Endothelial cell of umbilical vein (primary cell): ENCODE data around the gene CRY2. TPM values are rescaled to one million over a fixed set of nuclear protein-coding genes. Genes with fewer than 3 reads are reported as not detected.

Experiments used
- BruUV-seq: library from RNA; stranded (reverse); fragments of 400-500 nt; replicated peaks from 2 replicates; lab custom pipeline; 2021; lab: Mats Ljungman, UMichigan
- CTCF ChIA-PET: fragments of 300-600, 350-600 bp; sonication (Branson Sonifier 250); formaldehyde crosslinking; loops from one replicate; lab custom pipeline; 2021; ENCODE audit warnings: antibody characterized with exemption, inconsistent platforms; lab: Charles Lee
- POLR2A ChIA-PET: fragments of 300-600, 350-600 bp; sonication (Branson Sonifier 250); formaldehyde crosslinking; loops from one replicate; lab custom pipeline; 2021; ENCODE audit warnings: antibody characterized with exemption, inconsistent platforms; lab: Charles Lee
- DNase-seq: peaks from one replicate; pipeline ENCODE4 v3.0.0-alpha.2; 2011; ENCODE audit warnings: low read depth, low spot score
- FAIRE-seq: peaks from 2 replicates; lab custom pipeline; 2011; peaks lifted over from hg19 to GRCh38; lab: Jason Lieb, UNC
- H2AFZ ChIP-seq: 2 replicates; pipeline ENCODE4 v1.6.0; 2012; ENCODE audit warnings: low read depth, low read length, control low read depth, inconsistent platforms
- H3K27ac ChIP-seq: 2 replicates; pipeline ENCODE4 v1.5.1; 2011; ENCODE audit warnings: low read depth, mild to moderate bottlenecking, control low read depth, low read length, moderate library complexity; ENCODE audit not compliant: insufficient read depth
- H3K27me3 ChIP-seq, 2 experiments: 2 replicates each; pipeline versions ENCODE4 v1.6.0 to v1.6.1; 2011; ENCODE audit warnings: low read length in 2 of 2, mixed read lengths in 1 of 2; ENCODE audit not compliant: control insufficient read depth in 2 of 2, insufficient read depth in 2 of 2
- H3K36me3 ChIP-seq, 2 experiments: 2 replicates in 1 of 2; 3 replicates in 1 of 2; pipeline ENCODE4 v1.5.1; 2011; ENCODE audit warnings: low read length in 2 of 2, mild to moderate bottlenecking in 1 of 2, moderate library complexity in 1 of 2; ENCODE audit not compliant: control insufficient read depth in 2 of 2, insufficient read depth in 2 of 2; ENCODE audit errors: extremely low read depth in 1 of 2
- H3K4me1 ChIP-seq: 3 replicates; pipeline ENCODE4 v1.5.1; 2011; ENCODE audit warnings: mild to moderate bottlenecking, low read length; ENCODE audit not compliant: control insufficient read depth, insufficient read depth; ENCODE audit errors: extremely low read depth
- H3K4me2 ChIP-seq: 2 replicates; pipeline ENCODE4 v1.6.1; 2011; ENCODE audit warnings: low read length, control low read depth, mixed read lengths; ENCODE audit not compliant: insufficient read depth
- H3K4me3 ChIP-seq, 3 experiments: fragments of 200-600 bp in 1 of 3; sonication (generic), shearing (Covaris generic) in 1 of 3; replicated peaks in 1 of 3; 2 replicates each; pipeline ENCODE4 v1.5.1; 2011 to 2016; ENCODE audit warnings: control low read depth in 3 of 3, low read length in 3 of 3, mild to moderate bottlenecking in 2 of 3, inconsistent platforms in 1 of 3, low read depth in 1 of 3, moderate library complexity in 1 of 3; ENCODE audit not compliant: insufficient read depth in 1 of 3
- H3K79me2 ChIP-seq: 2 replicates; pipeline ENCODE4 v1.6.0; 2012; ENCODE audit warnings: low read length, inconsistent platforms; ENCODE audit not compliant: control insufficient read depth, insufficient read depth
- H3K9ac ChIP-seq: replicated peaks from 2 replicates; pipeline ENCODE3; 2011; ENCODE audit warnings: low read length, control low read depth; ENCODE audit not compliant: insufficient read depth; ENCODE audit errors: extremely low read depth
- H3K9me1 ChIP-seq: replicated peaks from 3 replicates; pipeline ENCODE4 v1.6.0; 2011; ENCODE audit warnings: mild to moderate bottlenecking, low read length; ENCODE audit not compliant: control insufficient read depth, insufficient read depth; ENCODE audit errors: extremely low read depth
- H3K9me3 ChIP-seq: replicated peaks from 2 replicates; pipeline ENCODE4 v1.5.1; 2012; ENCODE audit warnings: low read length, inconsistent platforms; ENCODE audit not compliant: control insufficient read depth, insufficient read depth
- H4K20me1 ChIP-seq: replicated peaks from 2 replicates; pipeline ENCODE3; 2011; ENCODE audit warnings: mild to moderate bottlenecking, low read length; ENCODE audit not compliant: control insufficient read depth, insufficient read depth; ENCODE audit errors: extremely low read depth
- EZH2 ChIP-seq: IDR thresholded peaks from 2 replicates; pipeline ENCODE4 v1.6.1; 2012; ENCODE audit warnings: borderline replicate concordance, low read depth, mild to moderate bottlenecking, moderate library complexity, low read length, inconsistent platforms; ENCODE audit not compliant: severe bottlenecking
- FOS ChIP-seq: IDR thresholded peaks from 2 replicates; pipeline ENCODE4 v1.6.1; 2011; ENCODE audit warnings: mild to moderate bottlenecking, low read length, moderate library complexity, borderline replicate concordance; ENCODE audit not compliant: insufficient read depth
- GATA2 ChIP-seq: IDR thresholded peaks from 2 replicates; pipeline ENCODE4 v1.7.0; 2011; ENCODE audit warnings: low read depth, mild to moderate bottlenecking, moderate library complexity, mixed read lengths, low read length; ENCODE audit not compliant: insufficient read length, insufficient read depth
- JUN ChIP-seq: IDR thresholded peaks from 2 replicates; pipeline ENCODE4 v1.6.1; 2011; ENCODE audit warnings: borderline replicate concordance, low read depth; ENCODE audit not compliant: insufficient read length, insufficient read depth
- MYC ChIP-seq: IDR thresholded peaks from one replicate; pipeline ENCODE4 v1.6.1; 2011; ENCODE audit warnings: mild to moderate bottlenecking, low read depth, low read length
- POLR2A ChIP-seq: IDR thresholded peaks from 2 replicates; pipeline ENCODE4 v1.6.1; 2012; ENCODE audit warnings: low read depth, mild to moderate bottlenecking, control low read depth, low read length
- POLR2AphosphoS5 ChIP-seq: IDR thresholded peaks from 2 replicates; pipeline ENCODE4 v1.6.1; 2012; ENCODE audit warnings: low read depth, mild to moderate bottlenecking, control low read depth, low read length, moderate library complexity; ENCODE audit not compliant: insufficient read depth
- dilution Hi-C: fragments of 300-500 bp; cut with MboI; formaldehyde crosslinking; loops from one replicate; pipeline ENCODE4 v1.15.0; 2019; ENCODE audit warnings: low sequenced_read_pairs; ENCODE audit not compliant: extremely low pct_ligation_motif_present
- intact Hi-C: fragments of 100-400 bp; cut with micrococcal nuclease; formaldehyde crosslinking; loops from one replicate; pipeline ENCODE4 v1.10.0; 2022
- polyA plus RNA-seq, 4 experiments: library from polyadenylated mRNA; depleted of rRNA in 3 of 4; stranded (reverse) in 3 of 4; unstranded in 1 of 4; fragments of >200 nt; gene quantifications; 2 replicates each; pipeline versions ENCODE4 v1.2.1 to v1.2.3, GENCODE V29; 2011 to 2012; ENCODE audit warnings: missing spikeins in 1 of 4
- total RNA-seq: library from RNA; stranded (reverse); gene quantifications from 2 replicates; pipeline ENCODE4 v1.2.3, GENCODE V29; 2021
- TF ChIP-seq, protein P1 (sequence below): IDR thresholded peaks from 2 replicates; pipeline ENCODE4 v1.6.1; 2011; ENCODE audit not compliant: insufficient read depth, insufficient read length
- TF ChIP-seq, protein P2 (sequence below), 2 donors: IDR thresholded peaks; 1 replicate in 1 of 2; 2 replicates in 1 of 2; pipeline ENCODE4 v1.5.1; 2011; ENCODE audit warnings: low read length in 2 of 2, mild to moderate bottlenecking in 2 of 2, moderate library complexity in 2 of 2, control low read depth in 1 of 2, inconsistent platforms in 1 of 2, low read depth in 1 of 2; ENCODE audit not compliant: insufficient read depth in 1 of 2; ENCODE audit errors: extremely low read depth in 1 of 2

The CRY2 gene
- total and polyA plus RNA-seq, 2 donors (not counting 3 experiments of a cell fraction or from before 2014, with no cell fraction given), result 7.7 to 11.7 TPM

DNA sequence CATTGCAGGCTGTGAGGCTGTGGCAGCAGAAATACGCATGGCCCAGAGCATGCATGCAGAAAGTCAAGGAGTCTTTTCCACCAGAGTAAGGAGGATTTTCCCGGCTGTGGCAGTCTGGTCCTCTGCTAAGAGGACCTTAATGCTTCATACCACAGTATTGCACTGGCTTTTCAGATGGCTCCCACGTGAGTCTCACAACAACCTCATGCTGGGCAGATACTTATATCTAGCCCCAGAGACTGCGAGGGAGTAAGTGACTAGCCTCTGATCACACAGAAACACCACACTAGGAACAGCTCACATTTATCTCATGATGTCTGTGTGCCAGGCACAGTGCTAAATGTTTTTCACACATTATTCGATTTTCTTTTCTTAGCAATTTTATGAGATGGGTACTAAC, 8.0 kb downstream of the CRY2 start:
- FAIRE-seq (no peak), DNase-seq (no peak)
- Histone ChIP-seq H3K9ac (no peak overlapping the region), H3K79me2 (peaks cover 3% of the 10 kb centered on the region), H3K4me2 (no peak overlapping the region), H3K4me1 (peaks cover 28% of the 10 kb centered on the region), H3K4me3 (no peak overlapping the region), H3K36me3 (no peaks in the 10 kb centered on the region), H3K9me1 (no peaks in the 10 kb centered on the region), H3K27ac (no peak overlapping the region), H3K9me3 (no peaks in the 10 kb centered on the region), H2AFZ (no peak overlapping the region), H4K20me1 (no peaks in the 10 kb centered on the region), H3K27me3 (no peaks in the 10 kb centered on the region)
- intact Hi-C loops (no loop called here), dilution Hi-C loops (no loop called here)
- BruUV-seq, result no TSS peak
- TF ChIP-seq EZH2 (no peak), GATA2 (no peak), JUN (no peak), POLR2AphosphoS5 (no peak)
- CTCF ChIA-PET, result interaction anchor here (0.6 kb wide), 1 partner anchor 18 kb away, joined by 3 read pairs; no protein-coding TSS in a partner anchor
- POLR2A ChIA-PET, result no interaction called here

DNA sequence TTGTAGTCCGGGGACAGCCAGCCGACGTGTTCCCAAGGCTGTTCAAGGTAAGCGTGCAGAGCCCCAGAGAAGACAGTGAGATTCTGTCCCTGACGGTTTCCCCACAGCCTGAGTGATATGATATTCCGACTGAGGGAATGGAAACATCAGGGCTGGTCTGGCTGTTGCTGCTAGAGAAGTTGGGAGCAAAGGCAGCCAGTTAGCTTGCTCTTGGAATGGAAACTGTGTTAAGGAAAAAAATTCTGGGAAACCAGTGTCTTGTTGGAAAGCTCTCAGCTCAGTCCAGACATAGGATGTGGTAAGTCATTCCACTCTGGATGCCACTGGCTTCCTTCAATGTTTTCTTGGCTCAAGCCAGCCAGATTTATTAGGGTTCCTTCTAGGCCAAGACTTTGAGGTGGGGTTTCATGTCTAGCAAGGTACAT, 8.8 kb downstream of the CRY2 start:
- intact Hi-C loops, result no loop called here
- Histone ChIP-seq H2AFZ (no peak overlapping the region), H3K79me2 (peaks cover 3% of the 10 kb centered on the region), H3K4me2 (no peak overlapping the region), H4K20me1 (no peaks in the 10 kb centered on the region), H3K4me1 (peaks cover 28% of the 10 kb centered on the region), H3K9ac (no peak overlapping the region), H3K9me1 (no peaks in the 10 kb centered on the region), H3K27ac (no peak overlapping the region), H3K36me3 (peaks cover 0 to 2% of the 10 kb centered on the region in 2 experiments), H3K4me3 (no peak overlapping the region), H3K27me3 (no peaks in the 10 kb centered on the region), H3K9me3 (no peaks in the 10 kb centered on the region)
- no peak for TF ChIP-seq GATA2
- TF ChIP-seq, protein P1, sequence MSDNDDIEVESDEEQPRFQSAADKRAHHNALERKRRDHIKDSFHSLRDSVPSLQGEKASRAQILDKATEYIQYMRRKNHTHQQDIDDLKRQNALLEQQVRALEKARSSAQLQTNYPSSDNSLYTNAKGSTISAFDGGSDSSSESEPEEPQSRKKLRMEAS, result no peak
- TF ChIP-seq POLR2AphosphoS5, result no peak
- TF ChIP-seq JUN, result no peak
- TF ChIP-seq, protein P2, sequence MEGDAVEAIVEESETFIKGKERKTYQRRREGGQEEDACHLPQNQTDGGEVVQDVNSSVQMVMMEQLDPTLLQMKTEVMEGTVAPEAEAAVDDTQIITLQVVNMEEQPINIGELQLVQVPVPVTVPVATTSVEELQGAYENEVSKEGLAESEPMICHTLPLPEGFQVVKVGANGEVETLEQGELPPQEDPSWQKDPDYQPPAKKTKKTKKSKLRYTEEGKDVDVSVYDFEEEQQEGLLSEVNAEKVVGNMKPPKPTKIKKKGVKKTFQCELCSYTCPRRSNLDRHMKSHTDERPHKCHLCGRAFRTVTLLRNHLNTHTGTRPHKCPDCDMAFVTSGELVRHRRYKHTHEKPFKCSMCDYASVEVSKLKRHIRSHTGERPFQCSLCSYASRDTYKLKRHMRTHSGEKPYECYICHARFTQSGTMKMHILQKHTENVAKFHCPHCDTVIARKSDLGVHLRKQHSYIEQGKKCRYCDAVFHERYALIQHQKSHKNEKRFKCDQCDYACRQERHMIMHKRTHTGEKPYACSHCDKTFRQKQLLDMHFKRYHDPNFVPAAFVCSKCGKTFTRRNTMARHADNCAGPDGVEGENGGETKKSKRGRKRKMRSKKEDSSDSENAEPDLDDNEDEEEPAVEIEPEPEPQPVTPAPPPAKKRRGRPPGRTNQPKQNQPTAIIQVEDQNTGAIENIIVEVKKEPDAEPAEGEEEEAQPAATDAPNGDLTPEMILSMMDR (IDR thresholded peaks at IDR 0.05; ENCODE audit: extremely low read depth in 1 of 2, insufficient read depth in 1 of 2, low read depth in 1 of 2, low read length in 2 of 2), result no peak
- no peak for TF ChIP-seq EZH2
- TF ChIP-seq FOS, result no peak
- no peak for TF ChIP-seq POLR2A
- no peak for TF ChIP-seq MYC
- DNase-seq (no peak), FAIRE-seq (no peak)
- CTCF ChIA-PET, result no interaction called here
- POLR2A ChIA-PET, result interaction anchor here (0.6 kb wide), 1 partner anchor 87 kb away, joined by 4 read pairs; no protein-coding TSS in a partner anchor
- BruUV-seq, result no TSS peak
- dilution Hi-C loops, result no loop called here
